ENCODE data around the gene TAMM41.
A peak's percentile ranks its signal among the peaks of the same experiment; 100 is the strongest.
"Not testable (repeated sequence)": the region's sequence is repeated elsewhere in the genome, so short reads cannot be mapped to it uniquely, and the experiment has no call there.

The TAMM41 gene, protein sequence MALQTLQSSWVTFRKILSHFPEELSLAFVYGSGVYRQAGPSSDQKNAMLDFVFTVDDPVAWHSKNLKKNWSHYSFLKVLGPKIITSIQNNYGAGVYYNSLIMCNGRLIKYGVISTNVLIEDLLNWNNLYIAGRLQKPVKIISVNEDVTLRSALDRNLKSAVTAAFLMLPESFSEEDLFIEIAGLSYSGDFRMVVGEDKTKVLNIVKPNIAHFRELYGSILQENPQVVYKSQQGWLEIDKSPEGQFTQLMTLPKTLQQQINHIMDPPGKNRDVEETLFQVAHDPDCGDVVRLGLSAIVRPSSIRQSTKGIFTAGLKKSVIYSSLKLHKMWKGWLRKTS

DNA sequence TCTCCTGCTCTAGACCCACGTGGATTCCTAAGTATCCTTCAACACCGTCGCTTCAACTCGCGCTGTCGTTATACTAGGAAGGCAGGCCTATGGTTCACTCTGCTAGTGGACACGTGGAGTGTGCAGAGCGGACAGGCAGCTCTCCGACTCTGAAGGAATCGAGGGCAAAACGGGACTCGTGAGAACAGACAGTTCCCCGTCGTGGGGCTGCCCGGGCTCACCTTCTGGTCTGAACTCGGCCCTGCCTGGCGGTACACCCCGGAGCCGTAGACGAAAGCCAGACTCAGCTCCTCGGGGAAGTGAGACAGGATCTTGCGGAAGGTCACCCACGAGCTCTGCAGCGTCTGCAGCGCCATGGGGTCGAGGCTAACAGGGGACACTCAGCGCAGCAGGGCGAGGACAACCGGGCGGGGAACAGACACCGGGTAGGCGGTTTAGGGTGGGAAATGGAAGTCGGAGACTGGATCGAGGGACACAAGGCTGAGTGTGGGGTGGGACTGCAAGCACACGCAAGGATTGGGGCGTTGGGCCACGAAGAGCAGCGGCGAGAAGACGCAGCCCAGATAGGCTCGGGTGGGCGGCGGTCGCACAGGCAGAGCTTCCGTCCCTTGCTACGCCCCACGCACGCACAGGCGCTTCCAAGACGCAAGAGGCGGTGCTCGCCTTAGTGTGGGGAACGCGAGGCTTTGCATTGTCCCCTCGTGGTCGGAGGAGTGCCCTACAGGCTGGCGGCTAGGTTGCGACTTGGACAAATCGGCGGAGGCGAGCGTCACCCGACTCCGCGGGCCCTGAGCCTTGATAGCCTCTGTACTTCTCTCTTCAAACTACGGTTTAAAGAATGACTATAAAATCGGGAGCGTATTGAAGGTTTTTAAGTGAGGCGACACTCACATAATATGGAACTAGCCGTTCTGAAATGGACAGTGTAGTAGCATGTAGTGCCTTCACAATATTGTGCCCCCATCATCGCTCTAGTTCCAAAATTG lies at the start of gene TAMM41:
Gene TAMM41 (minus strand): TSS at position 605 of the 986 bp plus-strand sequence. CDS start 249 bp downstream, at position 356.
- TF ChIP-seq, protein P1, sequence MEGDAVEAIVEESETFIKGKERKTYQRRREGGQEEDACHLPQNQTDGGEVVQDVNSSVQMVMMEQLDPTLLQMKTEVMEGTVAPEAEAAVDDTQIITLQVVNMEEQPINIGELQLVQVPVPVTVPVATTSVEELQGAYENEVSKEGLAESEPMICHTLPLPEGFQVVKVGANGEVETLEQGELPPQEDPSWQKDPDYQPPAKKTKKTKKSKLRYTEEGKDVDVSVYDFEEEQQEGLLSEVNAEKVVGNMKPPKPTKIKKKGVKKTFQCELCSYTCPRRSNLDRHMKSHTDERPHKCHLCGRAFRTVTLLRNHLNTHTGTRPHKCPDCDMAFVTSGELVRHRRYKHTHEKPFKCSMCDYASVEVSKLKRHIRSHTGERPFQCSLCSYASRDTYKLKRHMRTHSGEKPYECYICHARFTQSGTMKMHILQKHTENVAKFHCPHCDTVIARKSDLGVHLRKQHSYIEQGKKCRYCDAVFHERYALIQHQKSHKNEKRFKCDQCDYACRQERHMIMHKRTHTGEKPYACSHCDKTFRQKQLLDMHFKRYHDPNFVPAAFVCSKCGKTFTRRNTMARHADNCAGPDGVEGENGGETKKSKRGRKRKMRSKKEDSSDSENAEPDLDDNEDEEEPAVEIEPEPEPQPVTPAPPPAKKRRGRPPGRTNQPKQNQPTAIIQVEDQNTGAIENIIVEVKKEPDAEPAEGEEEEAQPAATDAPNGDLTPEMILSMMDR (IDR thresholded peaks at IDR 0.05; ENCODE audit: low read depth, low read length) = peak; percentile 92
- Histone ChIP-seq H3K27me3 (ENCODE audit: insufficient read depth, low read depth, severe bottlenecking) (no peaks in the 10 kb centered on the region), H3K9me3 (ENCODE audit: severe bottlenecking) (no peaks in the 10 kb centered on the region), H3K27ac (peak within 1 kb of the TSS; percentile 57), H3K36me3 (peaks cover 22% of the 10 kb centered on the region), H3K4me3 (ENCODE audit: low read depth, low read length) (peak within 1 kb of the TSS; percentile 62)
- DNase-seq = peak; percentile 94

DNA sequence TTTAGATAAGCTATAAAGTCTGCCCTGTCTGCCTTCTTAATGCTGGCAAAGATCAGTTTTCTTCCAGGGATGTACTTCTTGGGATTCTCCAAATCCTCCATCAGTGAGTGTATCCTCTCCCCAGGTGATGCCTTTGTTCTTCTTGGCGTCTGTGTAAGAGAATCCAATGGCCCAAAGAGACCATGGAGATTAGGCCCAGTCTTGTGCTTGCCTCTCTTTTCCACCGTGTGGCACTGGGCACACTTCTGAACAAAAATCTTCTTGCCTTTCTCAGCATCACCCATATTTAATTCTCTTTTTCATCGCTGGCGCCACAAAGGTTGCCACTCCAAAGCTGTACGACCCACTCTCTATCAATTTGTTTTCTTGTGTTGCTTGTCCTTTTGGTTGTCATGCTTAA lies 32.2 kb upstream of the TAMM41 start:
- DNase-seq = no peak

DNA sequence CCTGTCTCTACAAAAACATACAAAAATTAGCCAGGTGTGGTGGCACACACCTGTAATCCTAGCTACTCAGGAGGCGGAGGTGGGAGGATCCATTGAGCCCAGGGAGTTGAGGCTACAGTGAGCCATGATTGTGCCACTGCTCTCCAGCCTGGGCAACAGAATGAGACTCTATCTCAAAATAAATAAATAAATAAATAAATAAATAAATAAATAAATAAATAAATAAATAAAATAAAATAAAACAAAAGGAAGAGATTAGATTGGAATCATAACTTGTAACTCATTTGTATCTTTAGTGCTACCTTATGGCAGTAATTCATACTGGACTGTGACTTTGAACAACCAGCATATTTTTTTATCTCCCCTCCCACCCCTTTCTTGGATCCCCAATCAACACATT lies 28.0 kb upstream of the TAMM41 start:
- H3K4me3 ChIP-seq (ENCODE audit: low read depth, low read length); DNase-seq; H3K9me3 ChIP-seq (ENCODE audit: severe bottlenecking); H3K27me3 ChIP-seq (ENCODE audit: insufficient read depth, low read depth, severe bottlenecking); H3K36me3 ChIP-seq; H3K27ac ChIP-seq: not testable (repeated sequence)

More for the DNA sequence above, 32.2 kb upstream of the TAMM41 start:
- TF ChIP-seq, protein P1 (IDR thresholded peaks at IDR 0.05; ENCODE audit: low read depth, low read length) = peak; percentile 45
- H3K4me3 ChIP-seq (ENCODE audit: low read depth, low read length) = no peak overlapping the region
- no peaks in the 10 kb centered on the region for H3K9me3 ChIP-seq (ENCODE audit: severe bottlenecking)
- H3K27ac ChIP-seq = no peak overlapping the region
- H3K36me3 ChIP-seq = no peaks in the 10 kb centered on the region
- no peaks in the 10 kb centered on the region for H3K27me3 ChIP-seq (ENCODE audit: insufficient read depth, low read depth, severe bottlenecking)

DNA sequence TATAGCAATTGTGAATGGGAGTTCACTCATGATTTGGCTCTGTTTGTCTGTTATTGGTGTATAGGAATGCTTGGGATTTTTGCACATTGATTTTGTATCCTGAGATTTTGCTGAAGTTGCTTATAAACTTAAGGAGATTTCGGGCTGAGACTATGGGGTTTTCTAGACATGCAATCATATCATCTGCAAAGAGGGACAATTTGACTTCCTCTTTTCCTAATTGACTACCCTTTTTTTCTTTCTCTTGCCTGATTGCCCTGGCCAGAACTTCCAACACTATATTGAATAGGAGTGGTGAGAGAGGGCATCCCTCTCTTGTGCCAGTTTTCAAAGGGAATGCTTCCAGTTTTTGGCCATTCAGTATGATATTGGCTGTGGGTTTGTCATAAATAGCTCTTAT lies 17.1 kb upstream of the TAMM41 start:
- H3K9me3 ChIP-seq (ENCODE audit: severe bottlenecking); H3K36me3 ChIP-seq; H3K4me3 ChIP-seq (ENCODE audit: low read depth, low read length); H3K27ac ChIP-seq; DNase-seq; H3K27me3 ChIP-seq (ENCODE audit: insufficient read depth, low read depth, severe bottlenecking): not testable (repeated sequence)

DNA sequence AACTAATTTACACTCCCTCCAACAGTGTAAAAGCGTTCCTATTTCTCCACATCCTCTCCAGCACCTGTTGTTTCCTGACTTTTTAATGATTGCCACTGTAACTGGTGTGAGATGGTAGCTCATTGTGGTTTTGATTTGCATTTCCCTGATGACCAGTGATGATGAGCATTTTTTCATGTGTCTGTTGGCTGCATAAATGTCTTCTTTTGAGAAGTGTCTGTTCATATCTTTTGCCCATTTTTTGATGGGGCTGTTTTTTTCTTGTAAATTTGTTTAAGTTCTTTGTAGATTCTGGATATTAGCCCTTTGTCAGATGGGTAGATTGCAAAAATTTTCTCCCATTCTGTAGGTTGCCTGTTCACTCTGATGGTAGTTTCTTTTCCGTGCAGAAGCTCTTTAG lies 15.9 kb upstream of the TAMM41 start:
- not testable (repeated sequence) for H3K27ac ChIP-seq; H3K9me3 ChIP-seq (ENCODE audit: severe bottlenecking); DNase-seq; H3K36me3 ChIP-seq; H3K27me3 ChIP-seq (ENCODE audit: insufficient read depth, low read depth, severe bottlenecking); H3K4me3 ChIP-seq (ENCODE audit: low read depth, low read length)

DNA sequence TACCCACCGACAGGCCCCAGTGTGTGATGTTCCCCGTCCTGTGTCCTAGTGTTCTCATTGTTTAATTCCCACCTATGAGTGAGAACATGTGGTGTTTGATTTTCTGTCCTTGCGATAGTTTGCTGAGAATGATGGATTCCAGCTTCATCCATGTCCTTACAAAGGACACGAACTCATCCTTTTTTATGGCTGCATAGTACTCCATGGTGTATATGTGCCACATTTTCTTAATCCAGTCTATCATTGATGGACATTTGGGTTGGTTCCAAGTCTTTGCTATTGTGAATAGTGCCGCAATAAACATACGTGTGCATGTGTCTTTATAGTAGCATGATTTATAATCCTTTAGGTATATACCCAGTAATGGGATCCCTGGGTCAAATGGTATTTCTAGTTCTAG lies 15.5 kb upstream of the TAMM41 start:
- H3K36me3 ChIP-seq, DNase-seq: not testable (repeated sequence)

DNA sequence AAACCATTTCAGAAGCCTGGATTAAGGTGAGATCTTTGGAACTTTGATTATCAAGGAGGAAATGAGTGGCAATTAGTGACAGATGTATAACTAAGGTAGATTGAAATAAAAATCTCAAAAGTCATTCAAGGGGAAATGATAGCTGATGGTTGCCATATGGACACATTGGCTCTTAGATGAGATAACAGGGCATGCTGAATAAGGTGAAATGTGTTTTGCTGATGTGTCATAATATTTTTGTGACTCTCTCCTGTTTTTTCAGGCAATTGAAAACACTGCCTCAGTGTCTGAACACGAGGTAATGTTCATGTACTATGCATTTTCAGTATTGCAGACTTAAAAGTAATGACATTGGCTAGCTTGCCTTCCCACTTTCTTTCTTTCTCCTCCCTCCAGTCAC lies 13.5 kb upstream of the TAMM41 start:
- not testable (repeated sequence) for DNase-seq; H3K9me3 ChIP-seq (ENCODE audit: severe bottlenecking); H3K27ac ChIP-seq; H3K4me3 ChIP-seq (ENCODE audit: low read depth, low read length); H3K27me3 ChIP-seq (ENCODE audit: insufficient read depth, low read depth, severe bottlenecking); H3K36me3 ChIP-seq

More for the DNA sequence above, 15.5 kb upstream of the TAMM41 start:
- H3K4me3 ChIP-seq (ENCODE audit: low read depth, low read length); H3K9me3 ChIP-seq (ENCODE audit: severe bottlenecking); H3K27ac ChIP-seq; H3K27me3 ChIP-seq (ENCODE audit: insufficient read depth, low read depth, severe bottlenecking): not testable (repeated sequence)

DNA sequence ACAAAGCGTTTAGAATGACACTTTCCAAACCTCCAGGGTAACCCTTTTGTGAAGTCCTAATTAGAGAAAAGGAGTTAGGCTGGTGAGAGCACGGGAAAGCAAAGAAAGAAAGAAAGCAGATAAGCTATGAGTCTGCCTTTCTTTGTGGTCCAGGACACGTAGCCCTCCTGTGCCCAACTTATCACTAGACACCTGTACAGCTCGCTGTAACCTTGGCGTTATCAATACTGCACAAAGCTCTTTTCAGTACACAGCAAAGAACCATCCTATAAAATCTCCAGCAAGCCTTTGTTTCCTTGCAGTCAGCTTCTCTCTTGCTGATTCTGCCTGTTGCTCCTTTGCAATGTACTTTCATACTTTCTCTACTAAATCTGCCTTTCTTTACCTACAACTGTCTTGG lies 6.8 kb upstream of the TAMM41 start:
- H3K36me3 ChIP-seq = no peaks in the 10 kb centered on the region
- TF ChIP-seq, protein P1 (IDR thresholded peaks at IDR 0.05; ENCODE audit: low read depth, low read length) = no peak
- no peak overlapping the region for H3K4me3 ChIP-seq (ENCODE audit: low read depth, low read length)
- H3K27me3 ChIP-seq (ENCODE audit: insufficient read depth, low read depth, severe bottlenecking) = no peaks in the 10 kb centered on the region
- no peaks in the 10 kb centered on the region for H3K9me3 ChIP-seq (ENCODE audit: severe bottlenecking)
- no peak for DNase-seq
- H3K27ac ChIP-seq = no peak overlapping the region
